ENCODE data around the gene CHST7. TPM values are rescaled to one million over a fixed set of nuclear protein-coding genes. Genes with fewer than 3 reads are reported as not detected.
A peak's percentile ranks its signal among the peaks of the same experiment; 100 is the strongest.

Gene CHST7
- total and polyA plus RNA-seq, 2 of the 13 experiments (the other 11 are each of a cell fraction or from before 2014, with no cell fraction given): 2.4 to 5.2 TPM

GRCh38 chrX:46573892-46574773 lies 568 bp downstream of the CHST7 start (continued):
- TF ChIP-seq CTCF (CRISPR knock-in tag; IDR thresholded peaks at IDR 0.05) (peak; percentile 34), SNRNP70 (IDR thresholded peaks at IDR 0.05; ENCODE audit: low read depth, low read length) (no peak), UBTF (CRISPR knock-in tag; IDR thresholded peaks at IDR 0.05) (peak; percentile 37; the same call in 1 of the 2 replicates), SIX1 (CRISPR knock-in tag; IDR thresholded peaks at IDR 0.05; ENCODE audit: borderline replicate concordance) (no peak), CHD2 (IDR thresholded peaks at IDR 0.05; ENCODE audit: low read depth, low read length) (peak; percentile 96), CEBPG (CRISPR knock-in tag; IDR thresholded peaks at IDR 0.05) (no peak), MYC (CRISPR knock-in tag; IDR thresholded peaks at IDR 0.05; ENCODE audit: borderline replicate concordance) (peak; percentile 60), ARNTL (CRISPR knock-in tag; IDR thresholded peaks at IDR 0.05) (no peak), ELF3 (CRISPR knock-in tag; IDR thresholded peaks at IDR 0.05) (0 out of 2 replicates have a peak, but pooled peaks have one; percentile 8), ZNF12 (CRISPR knock-in tag; IDR thresholded peaks at IDR 0.05) (no peak), ZNF232 (CRISPR knock-in tag; IDR thresholded peaks at IDR 0.05; ENCODE audit: borderline replicate concordance) (no peak), ZBTB39 (CRISPR knock-in tag; IDR thresholded peaks at IDR 0.05) (peak; percentile 42; the same call in 1 of the 2 replicates), KMT2A (CRISPR knock-in tag; IDR thresholded peaks at IDR 0.05) (peak; percentile 64), ATM (IDR thresholded peaks at IDR 0.05; ENCODE audit: borderline replicate concordance) (no peak), ZNF234 (CRISPR knock-in tag; conservative IDR thresholded peaks at IDR 0.05) (0 out of 2 replicates have a peak, but pooled peaks have one; percentile 57), ZBTB7A (CRISPR knock-in tag; IDR thresholded peaks at IDR 0.05) (no peak), MXD1 (CRISPR knock-in tag; IDR thresholded peaks at IDR 0.05) (peak; percentile 51; the same call in 1 of the 2 replicates), FIP1L1 (IDR thresholded peaks at IDR 0.05; ENCODE audit: borderline replicate concordance, insufficient read depth, low read depth, low read length) (no peak)

All from HepG2 (cell line).